ENCODE measurements around the gene SEPTIN8. TPM values are rescaled to one million over a fixed set of nuclear protein-coding genes. Genes with fewer than 3 reads are reported as not detected.
A peak's percentile ranks its signal among the peaks of the same experiment; 100 is the strongest.

The SEPTIN8 gene
- total RNA-seq, 1 experiment from 2014 or later: 12.4 TPM

GRCh38 chr5:132768485-132768868, 8.6 kb downstream of the SEPTIN8 start:
- no peak for DNase-seq
- H3K36me3 ChIP-seq (replicated peaks; ENCODE audit: control insufficient read depth, insufficient read depth, low read length): no peaks in the 10 kb centered on the region; the same call in 1 of the 2 replicates
- H3K27me3 ChIP-seq (ENCODE audit: control insufficient read depth, insufficient read depth, low read length): no peaks in the 10 kb centered on the region
- no peak overlapping the region for H3K4me3 ChIP-seq (ENCODE audit: insufficient read depth, low read depth, low read length)

- no peak for DNase-seq
- no peak overlapping the region for H3K4me3 ChIP-seq (ENCODE audit: insufficient read depth, low read depth, low read length)
- no peaks in the 10 kb centered on the region for H3K27me3 ChIP-seq (ENCODE audit: control insufficient read depth, insufficient read depth, low read length)
- no peaks in the 10 kb centered on the region; the same call in none of the 2 replicates for H3K36me3 ChIP-seq (replicated peaks; ENCODE audit: control insufficient read depth, insufficient read depth, low read length)
Measured at GRCh38 chr5:132767150-132767549, 9.9 kb downstream of the SEPTIN8 start.

- H3K4me3 ChIP-seq (ENCODE audit: insufficient read depth, low read depth, low read length): no peak overlapping the region
- no peaks in the 10 kb centered on the region for H3K27me3 ChIP-seq (ENCODE audit: control insufficient read depth, insufficient read depth, low read length)
- peak; percentile 22 for DNase-seq
- H3K36me3 ChIP-seq (replicated peaks; ENCODE audit: control insufficient read depth, insufficient read depth, low read length): no peaks in the 10 kb centered on the region; the same call in none of the 2 replicates
Measured at GRCh38 chr5:132766806-132767055, 10.3 kb downstream of the SEPTIN8 start.

GRCh38 chr5:132766020-132766805, 10.8 kb downstream of the SEPTIN8 start:
- no peak overlapping the region for H3K4me3 ChIP-seq (ENCODE audit: insufficient read depth, low read depth, low read length)
- peaks cover 2% of the 10 kb centered on the region for H3K36me3 ChIP-seq (replicated peaks; ENCODE audit: control insufficient read depth, insufficient read depth, low read length)
- peak; percentile 32 for DNase-seq
- no peaks in the 10 kb centered on the region for H3K27me3 ChIP-seq (ENCODE audit: control insufficient read depth, insufficient read depth, low read length)

GRCh38 chr5:132765311-132766019, 11.6 kb downstream of the SEPTIN8 start:
- no peaks in the 10 kb centered on the region for H3K27me3 ChIP-seq (ENCODE audit: control insufficient read depth, insufficient read depth, low read length)
- H3K4me3 ChIP-seq (ENCODE audit: insufficient read depth, low read depth, low read length): no peak overlapping the region
- H3K36me3 ChIP-seq (replicated peaks; ENCODE audit: control insufficient read depth, insufficient read depth, low read length): peaks cover 3% of the 10 kb centered on the region
- peak; percentile 22 for DNase-seq

GRCh38 chr5:132764671-132765238, 12.3 kb downstream of the SEPTIN8 start:
- Histone ChIP-seq H3K27me3 (ENCODE audit: control insufficient read depth, insufficient read depth, low read length) (no peaks in the 10 kb centered on the region), H3K36me3 (replicated peaks; ENCODE audit: control insufficient read depth, insufficient read depth, low read length) (peaks cover 3% of the 10 kb centered on the region), H3K4me3 (ENCODE audit: insufficient read depth, low read depth, low read length) (no peak overlapping the region)
- peak; percentile 30 for DNase-seq

GRCh38 chr5:132764051-132764450, 13.0 kb downstream of the SEPTIN8 start:
- DNase-seq: peak; percentile 26
- Histone ChIP-seq H3K4me3 (ENCODE audit: insufficient read depth, low read depth, low read length) (no peak overlapping the region), H3K27me3 (ENCODE audit: control insufficient read depth, insufficient read depth, low read length) (no peaks in the 10 kb centered on the region), H3K36me3 (replicated peaks; ENCODE audit: control insufficient read depth, insufficient read depth, low read length) (peaks cover 3% of the 10 kb centered on the region)

- Histone ChIP-seq H3K4me3 (ENCODE audit: insufficient read depth, low read depth, low read length) (no peak overlapping the region), H3K27me3 (ENCODE audit: control insufficient read depth, insufficient read depth, low read length) (no peaks in the 10 kb centered on the region), H3K36me3 (replicated peaks; ENCODE audit: control insufficient read depth, insufficient read depth, low read length) (peaks cover 3% of the 10 kb centered on the region)
- DNase-seq: peak; percentile 21
Measured at GRCh38 chr5:132763181-132764036, 13.6 kb downstream of the SEPTIN8 start.

GRCh38 chr5:132762246-132763000, 14.6 kb downstream of the SEPTIN8 start:
- Histone ChIP-seq H3K4me3 (ENCODE audit: insufficient read depth, low read depth, low read length) (no peak overlapping the region), H3K27me3 (ENCODE audit: control insufficient read depth, insufficient read depth, low read length) (no peaks in the 10 kb centered on the region), H3K36me3 (replicated peaks; ENCODE audit: control insufficient read depth, insufficient read depth, low read length) (peaks cover 3% of the 10 kb centered on the region)
- DNase-seq: no peak

- Histone ChIP-seq H3K27me3 (ENCODE audit: control insufficient read depth, insufficient read depth, low read length) (no peaks in the 10 kb centered on the region), H3K4me3 (ENCODE audit: insufficient read depth, low read depth, low read length) (no peak overlapping the region), H3K36me3 (replicated peaks; ENCODE audit: control insufficient read depth, insufficient read depth, low read length) (peaks cover 3% of the 10 kb centered on the region)
- DNase-seq: no peak
Measured at GRCh38 chr5:132761321-132762240, 15.5 kb downstream of the SEPTIN8 start.

- peaks cover 3% of the 10 kb centered on the region for H3K36me3 ChIP-seq (replicated peaks; ENCODE audit: control insufficient read depth, insufficient read depth, low read length)
- H3K4me3 ChIP-seq (ENCODE audit: insufficient read depth, low read depth, low read length): no peak overlapping the region
- peak; percentile 28 for DNase-seq
Measured at GRCh38 chr5:132760601-132761317, 16.3 kb downstream of the SEPTIN8 start.

GRCh38 chr5:132760049-132760420, 17.0 kb downstream of the SEPTIN8 start:
- DNase-seq: peak; percentile 13
- H3K36me3 ChIP-seq (replicated peaks; ENCODE audit: control insufficient read depth, insufficient read depth, low read length): peaks cover 3% of the 10 kb centered on the region
- H3K4me3 ChIP-seq (ENCODE audit: insufficient read depth, low read depth, low read length): no peak overlapping the region
- H3K27me3 ChIP-seq (ENCODE audit: control insufficient read depth, insufficient read depth, low read length): no peaks in the 10 kb centered on the region

More at GRCh38 chr5:132760601-132761317, 16.3 kb downstream of the SEPTIN8 start:
- no peaks in the 10 kb centered on the region for H3K27me3 ChIP-seq (ENCODE audit: control insufficient read depth, insufficient read depth, low read length)

All from H7 (cell line).